NT2/D1 (cell line): ENCODE measurements around the gene C16orf54.

Experiments
- SUZ12 ChIP-seq: IDR thresholded peaks from 2 replicates; pipeline ENCODE4 v1.6.1; 2011; ENCODE audit not compliant: insufficient read length, insufficient read depth; ENCODE audit errors: extremely low read depth
- YY1 ChIP-seq: IDR thresholded peaks from 2 replicates; pipeline ENCODE4 v1.6.1; 2011; ENCODE audit not compliant: insufficient read length, insufficient read depth
- ZNF274 ChIP-seq: IDR thresholded peaks from 2 replicates; pipeline ENCODE4 v1.6.1; 2011; ENCODE audit warnings: mild to moderate bottlenecking, low read depth, low read length

GRCh38 chr16:29698042-29698441 lies 47.7 kb downstream of the C16orf54 start:
- TF ChIP-seq SUZ12 (no peak), YY1 (no peak), ZNF274 (no peak)
